ENCODE data around the gene KRT14.

DNA sequence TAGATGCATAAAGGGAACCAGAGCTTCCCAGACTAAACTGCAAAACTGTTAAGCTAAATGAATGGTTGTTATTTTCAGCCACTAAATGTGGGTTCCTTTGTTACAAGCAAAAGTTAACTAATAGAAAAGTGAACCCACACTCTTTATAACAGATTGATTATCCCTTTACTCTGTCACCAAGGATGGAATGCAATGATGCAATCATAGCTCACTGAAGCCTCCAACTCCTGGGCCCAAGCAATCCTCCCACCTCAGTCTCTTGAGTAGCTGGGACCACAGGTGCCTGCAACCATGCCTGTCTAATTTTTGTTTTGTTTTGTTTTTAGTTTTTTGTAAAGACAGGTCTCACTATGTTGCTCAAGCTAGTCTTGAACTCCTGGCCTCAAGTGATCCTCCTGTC lies 21.4 kb downstream of the KRT14 start:
- TF ChIP-seq, protein P1, sequence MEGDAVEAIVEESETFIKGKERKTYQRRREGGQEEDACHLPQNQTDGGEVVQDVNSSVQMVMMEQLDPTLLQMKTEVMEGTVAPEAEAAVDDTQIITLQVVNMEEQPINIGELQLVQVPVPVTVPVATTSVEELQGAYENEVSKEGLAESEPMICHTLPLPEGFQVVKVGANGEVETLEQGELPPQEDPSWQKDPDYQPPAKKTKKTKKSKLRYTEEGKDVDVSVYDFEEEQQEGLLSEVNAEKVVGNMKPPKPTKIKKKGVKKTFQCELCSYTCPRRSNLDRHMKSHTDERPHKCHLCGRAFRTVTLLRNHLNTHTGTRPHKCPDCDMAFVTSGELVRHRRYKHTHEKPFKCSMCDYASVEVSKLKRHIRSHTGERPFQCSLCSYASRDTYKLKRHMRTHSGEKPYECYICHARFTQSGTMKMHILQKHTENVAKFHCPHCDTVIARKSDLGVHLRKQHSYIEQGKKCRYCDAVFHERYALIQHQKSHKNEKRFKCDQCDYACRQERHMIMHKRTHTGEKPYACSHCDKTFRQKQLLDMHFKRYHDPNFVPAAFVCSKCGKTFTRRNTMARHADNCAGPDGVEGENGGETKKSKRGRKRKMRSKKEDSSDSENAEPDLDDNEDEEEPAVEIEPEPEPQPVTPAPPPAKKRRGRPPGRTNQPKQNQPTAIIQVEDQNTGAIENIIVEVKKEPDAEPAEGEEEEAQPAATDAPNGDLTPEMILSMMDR (conservative IDR thresholded peaks at IDR 0.05 in 1 of 2, IDR thresholded peaks at IDR 0.05 in 1 of 2; ENCODE audit: low read depth in 1 of 2, low read length in 2 of 2) = no peak
- no peak for TF ChIP-seq EZH2 (IDR thresholded peaks at IDR 0.05; ENCODE audit: low read length, missing control alignments)

Data from fibroblast of lung (primary cell).